DND-41 (cell line): Measurements from ENCODE around the gene REEP2.
A peak's percentile ranks its signal among the peaks of the same experiment; 100 is the strongest.
"Not testable (repeated sequence)": the region's sequence is repeated elsewhere in the genome, so short reads cannot be mapped to it uniquely, and the experiment has no call there.

Experiments
- ATAC-seq: fragments of 200-7000 bp; cut with Tn5 transposase; 3 replicates; pipeline ENCODE4 v1.9.1; 2021; ENCODE audit warnings: low read depth; ENCODE audit not compliant: insufficient read depth
- DNase-seq: peaks from one replicate; pipeline ENCODE4 v3.0.0-alpha.2; 2020
- H2AFZ ChIP-seq: 2 replicates; pipeline ENCODE4 v1.6.0; 2012; ENCODE audit warnings: low read depth, low read length
- H3K27ac ChIP-seq: 2 replicates; pipeline ENCODE4 v1.5.1; 2012; ENCODE audit warnings: low read length, inconsistent platforms
- H3K27me3 ChIP-seq: fragments of 200-600 bp; sonication (generic); 2 replicates; pipeline ENCODE4 v1.6.0; 2012; ENCODE audit warnings: low read length, mild to moderate bottlenecking, inconsistent platforms; ENCODE audit not compliant: insufficient read depth, poor library complexity
- H3K36me3 ChIP-seq: 2 replicates; pipeline ENCODE4 v1.5.1; 2012; ENCODE audit warnings: low read length, inconsistent platforms; ENCODE audit not compliant: insufficient read depth
- H3K4me1 ChIP-seq: 2 replicates; pipeline ENCODE4 v1.5.1; 2012; ENCODE audit warnings: mild to moderate bottlenecking, low read length; ENCODE audit not compliant: insufficient read depth
- H3K4me2 ChIP-seq: 2 replicates; pipeline ENCODE4 v1.6.0; 2012; ENCODE audit warnings: mild to moderate bottlenecking, moderate library complexity, low read length, inconsistent platforms; ENCODE audit not compliant: insufficient read depth
- H3K4me3 ChIP-seq, 2 experiments: fragments of 200-600 bp in 1 of 2; shearing (Covaris generic) in 1 of 2; 2 replicates each; pipeline ENCODE4 v1.5.1; 2012 to 2016; ENCODE audit warnings: inconsistent platforms in 2 of 2, low read length in 2 of 2, mild to moderate bottlenecking in 2 of 2, low read depth in 1 of 2, moderate library complexity in 1 of 2
- H3K79me2 ChIP-seq: 2 replicates; pipeline ENCODE4 v1.6.0; 2012; ENCODE audit warnings: low read length, inconsistent platforms; ENCODE audit not compliant: insufficient read depth
- H3K9ac ChIP-seq: 2 replicates; pipeline ENCODE4 v1.6.0; 2012; ENCODE audit warnings: low read depth, mild to moderate bottlenecking, inconsistent platforms, low read length, moderate library complexity
- H3K9me3 ChIP-seq: 2 replicates; pipeline ENCODE4 v1.5.1; 2012; ENCODE audit warnings: low read length, moderate library complexity, mild to moderate bottlenecking, inconsistent platforms; ENCODE audit not compliant: insufficient read depth, severe bottlenecking
- H4K20me1 ChIP-seq: 2 replicates; pipeline ENCODE4 v1.6.0; 2012; ENCODE audit warnings: low read length; ENCODE audit not compliant: insufficient read depth
- CTCF ChIP-seq: IDR thresholded peaks from 2 replicates; pipeline ENCODE4 v1.5.1; 2012; ENCODE audit warnings: borderline replicate concordance, low read length, moderate library complexity, mild to moderate bottlenecking; ENCODE audit not compliant: poor library complexity, severe bottlenecking; ENCODE audit errors: extremely low read depth
- EZH2 ChIP-seq: IDR thresholded peaks from 3 replicates; pipeline ENCODE4 v1.6.1; 2012; ENCODE audit warnings: borderline replicate concordance, low read depth, mild to moderate bottlenecking, moderate library complexity, low read length, inconsistent platforms; ENCODE audit not compliant: severe bottlenecking

REEP2 gene

GRCh38 chr5:138472353-138472752 lies 33.5 kb downstream of the REEP2 start:
- Histone ChIP-seq H3K4me3 (no peak overlapping the region), H3K79me2 (peaks cover 4% of the 10 kb centered on the region; the same call in 1 of the 2 replicates), H2AFZ (no peak overlapping the region), H3K36me3 (peaks cover 3% of the 10 kb centered on the region; the same call in 1 of the 2 replicates), H3K9me3 (no peaks in the 10 kb centered on the region), H3K9ac (no peak overlapping the region), H3K27me3 (no peaks in the 10 kb centered on the region), H3K27ac (no peak overlapping the region), H3K4me2 (no peak overlapping the region), H3K4me1 (peaks cover 10% of the 10 kb centered on the region), H4K20me1 (peaks cover 14% of the 10 kb centered on the region)
- TF ChIP-seq CTCF (no peak), EZH2 (no peak)
- ATAC-seq (no peak), DNase-seq (no peak)

GRCh38 chr5:138473151-138473550 lies 34.3 kb downstream of the REEP2 start:
- H3K4me1 ChIP-seq, H3K4me2 ChIP-seq, H2AFZ ChIP-seq, DNase-seq, H3K9ac ChIP-seq, ATAC-seq, H3K36me3 ChIP-seq, H3K9me3 ChIP-seq, H3K27ac ChIP-seq, H3K79me2 ChIP-seq, H3K4me3 ChIP-seq, H3K27me3 ChIP-seq, H4K20me1 ChIP-seq: not testable (repeated sequence)

- no peak overlapping the region for H3K4me3 ChIP-seq
- no peak for ATAC-seq
- H3K27ac ChIP-seq: no peak overlapping the region
- no peaks in the 10 kb centered on the region for H4K20me1 ChIP-seq
- no peaks in the 10 kb centered on the region for H3K27me3 ChIP-seq
- no peaks in the 10 kb centered on the region for H3K79me2 ChIP-seq
- H3K9me3 ChIP-seq: no peaks in the 10 kb centered on the region
- no peaks in the 10 kb centered on the region for H3K4me1 ChIP-seq
- 0 out of 2 replicates have a peak overlapping the region, but pooled peaks have one; percentile 29 for H2AFZ ChIP-seq
- no peak for DNase-seq
- TF ChIP-seq EZH2 (no peak), CTCF (no peak)
- H3K9ac ChIP-seq: no peak overlapping the region
- H3K4me2 ChIP-seq: no peak overlapping the region
- H3K36me3 ChIP-seq: no peaks in the 10 kb centered on the region
These were observed 38.1 kb downstream of the REEP2 start for GRCh38 chr5:138476918-138477317.

GRCh38 chr5:138482638-138483037 lies 43.8 kb downstream of the REEP2 start:
- H3K4me2 ChIP-seq: no peak overlapping the region
- no peaks in the 10 kb centered on the region for H3K9me3 ChIP-seq
- H3K4me3 ChIP-seq: no peak overlapping the region
- no peaks in the 10 kb centered on the region for H3K27me3 ChIP-seq
- H2AFZ ChIP-seq: no peak overlapping the region
- ATAC-seq (no peak), DNase-seq (no peak)
- H3K79me2 ChIP-seq: no peaks in the 10 kb centered on the region
- no peaks in the 10 kb centered on the region for H3K4me1 ChIP-seq
- no peaks in the 10 kb centered on the region for H3K36me3 ChIP-seq
- no peak for TF ChIP-seq EZH2
- no peak for TF ChIP-seq CTCF
- H3K27ac ChIP-seq: no peak overlapping the region
- H3K9ac ChIP-seq: no peak overlapping the region
- H4K20me1 ChIP-seq: no peaks in the 10 kb centered on the region
